ENCODE data around the gene AFG3L2. TPM values are rescaled to one million over a fixed set of nuclear protein-coding genes. Genes with fewer than 3 reads are reported as not detected.

Gene AFG3L2
- total and polyA plus RNA-seq, 2 of the 13 experiments (the other 11 are each of a cell fraction or from before 2014, with no cell fraction given), result 28.6 to 86.9 TPM

DNA sequence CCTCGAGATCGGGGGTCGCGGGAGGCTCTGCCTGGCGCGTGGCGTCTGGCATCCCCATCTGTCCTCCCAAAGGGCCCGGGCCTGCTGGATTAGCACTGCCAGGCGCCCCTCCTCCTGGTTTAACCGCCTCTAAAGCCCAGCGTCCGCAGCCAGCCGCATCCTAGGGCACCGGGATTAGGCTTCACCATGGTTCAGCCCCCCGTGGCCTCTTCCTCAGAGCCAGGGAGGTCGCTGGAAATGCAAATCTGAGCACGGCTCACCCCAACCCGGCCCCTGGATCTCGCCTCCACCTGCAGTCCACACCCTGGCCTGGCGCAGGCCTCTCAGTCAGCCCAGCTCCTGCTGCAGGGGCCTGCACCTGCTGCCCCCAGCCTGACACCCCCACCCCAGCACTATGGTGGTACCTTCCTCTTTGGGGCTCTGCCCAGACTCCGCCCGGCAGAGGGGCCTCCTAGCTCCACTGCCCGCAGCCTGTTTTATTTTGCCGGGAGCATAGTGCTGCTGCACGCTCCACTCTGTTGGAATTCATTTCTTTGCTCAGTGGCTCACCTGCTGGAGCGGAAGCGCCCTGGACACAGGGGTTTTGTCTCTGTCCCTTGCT, 43.9 kb upstream of the AFG3L2 start (continued):
- TF ChIP-seq ZSCAN30 (CRISPR knock-in tag; IDR thresholded peaks at IDR 0.05), result no peak
- peak; percentile 49; the same call in 1 of the 2 replicates for TF ChIP-seq ZNF564 (CRISPR knock-in tag; IDR thresholded peaks at IDR 0.05)
- TF ChIP-seq, protein P1, sequence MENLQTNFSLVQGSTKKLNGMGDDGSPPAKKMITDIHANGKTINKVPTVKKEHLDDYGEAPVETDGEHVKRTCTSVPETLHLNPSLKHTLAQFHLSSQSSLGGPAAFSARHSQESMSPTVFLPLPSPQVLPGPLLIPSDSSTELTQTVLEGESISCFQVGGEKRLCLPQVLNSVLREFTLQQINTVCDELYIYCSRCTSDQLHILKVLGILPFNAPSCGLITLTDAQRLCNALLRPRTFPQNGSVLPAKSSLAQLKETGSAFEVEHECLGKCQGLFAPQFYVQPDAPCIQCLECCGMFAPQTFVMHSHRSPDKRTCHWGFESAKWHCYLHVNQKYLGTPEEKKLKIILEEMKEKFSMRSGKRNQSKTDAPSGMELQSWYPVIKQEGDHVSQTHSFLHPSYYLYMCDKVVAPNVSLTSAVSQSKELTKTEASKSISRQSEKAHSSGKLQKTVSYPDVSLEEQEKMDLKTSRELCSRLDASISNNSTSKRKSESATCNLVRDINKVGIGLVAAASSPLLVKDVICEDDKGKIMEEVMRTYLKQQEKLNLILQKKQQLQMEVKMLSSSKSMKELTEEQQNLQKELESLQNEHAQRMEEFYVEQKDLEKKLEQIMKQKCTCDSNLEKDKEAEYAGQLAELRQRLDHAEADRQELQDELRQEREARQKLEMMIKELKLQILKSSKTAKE (CRISPR knock-in tag; IDR thresholded peaks at IDR 0.05; ENCODE audit: borderline replicate concordance), result no peak
- no peak for TF ChIP-seq NFE2 (CRISPR knock-in tag; IDR thresholded peaks at IDR 0.05)
- no peak for TF ChIP-seq ZNF224 (CRISPR knock-in tag; IDR thresholded peaks at IDR 0.05)
- TF ChIP-seq FOXK1 (CRISPR knock-in tag; IDR thresholded peaks at IDR 0.05; ENCODE audit: borderline replicate concordance, low read depth), result peak; percentile 28; the same call in 1 of the 2 replicates
- TF ChIP-seq, protein P2, sequence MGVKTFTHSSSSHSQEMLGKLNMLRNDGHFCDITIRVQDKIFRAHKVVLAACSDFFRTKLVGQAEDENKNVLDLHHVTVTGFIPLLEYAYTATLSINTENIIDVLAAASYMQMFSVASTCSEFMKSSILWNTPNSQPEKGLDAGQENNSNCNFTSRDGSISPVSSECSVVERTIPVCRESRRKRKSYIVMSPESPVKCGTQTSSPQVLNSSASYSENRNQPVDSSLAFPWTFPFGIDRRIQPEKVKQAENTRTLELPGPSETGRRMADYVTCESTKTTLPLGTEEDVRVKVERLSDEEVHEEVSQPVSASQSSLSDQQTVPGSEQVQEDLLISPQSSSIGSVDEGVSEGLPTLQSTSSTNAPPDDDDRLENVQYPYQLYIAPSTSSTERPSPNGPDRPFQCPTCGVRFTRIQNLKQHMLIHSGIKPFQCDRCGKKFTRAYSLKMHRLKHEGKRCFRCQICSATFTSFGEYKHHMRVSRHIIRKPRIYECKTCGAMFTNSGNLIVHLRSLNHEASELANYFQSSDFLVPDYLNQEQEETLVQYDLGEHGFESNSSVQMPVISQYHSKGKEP (CRISPR knock-in tag; IDR thresholded peaks at IDR 0.05), result no peak
- TF ChIP-seq ZBTB7A (CRISPR knock-in tag; IDR thresholded peaks at IDR 0.05), result peak; percentile 56; the same call in 1 of the 2 replicates
- 0 out of 2 replicates have a peak, but pooled peaks have one; percentile 24 for TF ChIP-seq ZNF205 (CRISPR knock-in tag; IDR thresholded peaks at IDR 0.05)
- 0 out of 2 replicates have a peak, but pooled peaks have one; percentile 58 for TF ChIP-seq HNRNPL (IDR thresholded peaks at IDR 0.05; ENCODE audit: low read depth, low read length)
- TF ChIP-seq, protein P3, sequence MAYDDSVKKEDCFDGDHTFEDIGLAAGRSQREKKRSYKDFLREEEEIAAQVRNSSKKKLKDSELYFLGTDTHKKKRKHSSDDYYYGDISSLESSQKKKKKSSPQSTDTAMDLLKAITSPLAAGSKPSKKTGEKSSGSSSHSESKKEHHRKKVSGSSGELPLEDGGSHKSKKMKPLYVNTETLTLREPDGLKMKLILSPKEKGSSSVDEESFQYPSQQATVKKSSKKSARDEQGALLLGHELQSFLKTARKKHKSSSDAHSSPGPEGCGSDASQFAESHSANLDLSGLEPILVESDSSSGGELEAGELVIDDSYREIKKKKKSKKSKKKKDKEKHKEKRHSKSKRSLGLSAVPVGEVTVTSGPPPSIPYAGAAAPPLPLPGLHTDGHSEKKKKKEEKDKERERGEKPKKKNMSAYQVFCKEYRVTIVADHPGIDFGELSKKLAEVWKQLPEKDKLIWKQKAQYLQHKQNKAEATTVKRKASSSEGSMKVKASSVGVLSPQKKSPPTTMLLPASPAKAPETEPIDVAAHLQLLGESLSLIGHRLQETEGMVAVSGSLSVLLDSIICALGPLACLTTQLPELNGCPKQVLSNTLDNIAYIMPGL (CRISPR knock-in tag; IDR thresholded peaks at IDR 0.05; ENCODE audit: borderline replicate concordance in 1 of 2, low read depth in 1 of 2), result peak in 1 of 2 experiments; percentile 30; a peak in 1 of 4 replicates
- no peak for TF ChIP-seq JUND (CRISPR knock-in tag; IDR thresholded peaks at IDR 0.05)
- 0 out of 2 replicates have a peak, but pooled peaks have one; percentile 29 for TF ChIP-seq BRCA1 (CRISPR knock-in tag; IDR thresholded peaks at IDR 0.05)
- TF ChIP-seq PPARG (CRISPR knock-in tag; conservative IDR thresholded peaks at IDR 0.05), result peak; percentile 52
- TF ChIP-seq MEIS2 (CRISPR knock-in tag; IDR thresholded peaks at IDR 0.05), result peak; percentile 58; the same call in 1 of the 2 replicates
- TF ChIP-seq ZNF20 (CRISPR knock-in tag; IDR thresholded peaks at IDR 0.05), result no peak
- no peak for TF ChIP-seq PLRG1 (conservative IDR thresholded peaks at IDR 0.05)
- TF ChIP-seq LCORL (IDR thresholded peaks at IDR 0.05), result peak; percentile 30; the same call in 1 of the 2 replicates
- no peak; the same call in none of the 2 replicates for TF ChIP-seq LCORL (CRISPR knock-in tag; IDR thresholded peaks at IDR 0.05)
- no peak for TF ChIP-seq ZNF598 (CRISPR knock-in tag; IDR thresholded peaks at IDR 0.05; ENCODE audit: borderline replicate concordance)
- no peak for TF ChIP-seq HNF4G (IDR thresholded peaks at IDR 0.05; ENCODE audit: borderline replicate concordance, low read depth, low read length)
- TF ChIP-seq HNF4G (CRISPR knock-in tag; IDR thresholded peaks at IDR 0.05; ENCODE audit: borderline replicate concordance, low read depth), result no peak
- TF ChIP-seq NONO (IDR thresholded peaks at IDR 0.05), result no peak
- TF ChIP-seq NONO (CRISPR knock-in tag; conservative IDR thresholded peaks at IDR 0.05), result no peak; the same call in 1 of the 2 replicates
- no peak for TF ChIP-seq ARNT (IDR thresholded peaks at IDR 0.05)
- TF ChIP-seq TP53 (CRISPR knock-in tag; conservative IDR thresholded peaks at IDR 0.05), result no peak
- TF ChIP-seq IKZF1 (IDR thresholded peaks at IDR 0.05), result no peak

Measured in HepG2 (cell line).